Transverse colon (tissue), 4 donors: ENCODE measurements around the gene FNDC1.

ENCODE experiments used
- POLR2A ChIP-seq: fragments of 450-650 bp; IDR thresholded peaks from one replicate; pipeline ENCODE4 v1.6.1; 2016; ENCODE audit warnings: antibody characterized with exemption, mild to moderate bottlenecking, moderate library complexity
- POLR2AphosphoS5 ChIP-seq, 3 donors: sonication (generic); formaldehyde crosslinking; IDR thresholded peaks; one replicate each; pipeline ENCODE4 v1.6.1; 2016; ENCODE audit warnings: antibody characterized with exemption in 3 of 3
- TF ChIP-seq, protein P1 (sequence below), 5 experiments: fragments of 200-600 bp in 3 of 5; fragments of 450-650 bp in 2 of 5; sonication (generic) in 3 of 5; IDR thresholded peaks; 1 replicate in 2 of 5; 2 replicates in 3 of 5; pipeline ENCODE4 v1.5.1; 2016 to 2017; ENCODE audit warnings: antibody characterized with exemption in 5 of 5, inconsistent platforms in 3 of 5, mild to moderate bottlenecking in 2 of 5, moderate library complexity in 1 of 5

DNA sequence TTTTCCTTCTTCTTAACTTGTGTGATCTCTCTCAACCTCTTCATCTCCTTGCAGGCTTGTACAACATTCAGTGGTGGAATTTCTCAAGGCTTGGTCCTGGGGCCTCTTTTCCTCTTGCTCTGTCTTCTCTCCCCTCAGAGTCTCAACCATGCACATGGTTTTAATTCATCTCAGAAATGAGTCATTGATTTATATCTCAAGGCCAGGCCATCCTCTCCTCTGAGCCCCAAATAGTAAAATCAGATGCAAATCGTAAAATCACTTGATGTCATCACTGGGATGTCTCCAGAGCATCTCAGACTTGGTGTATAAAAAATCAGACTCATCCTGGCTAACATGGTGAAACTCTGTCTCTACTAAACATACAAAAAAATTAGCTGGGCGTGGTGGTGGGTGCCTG lies 85.0 kb downstream of the FNDC1 start:
- TF ChIP-seq POLR2A, result no peak
- TF ChIP-seq POLR2AphosphoS5 (IDR thresholded peaks at IDR 0.05), result no peak
- TF ChIP-seq, protein P1, sequence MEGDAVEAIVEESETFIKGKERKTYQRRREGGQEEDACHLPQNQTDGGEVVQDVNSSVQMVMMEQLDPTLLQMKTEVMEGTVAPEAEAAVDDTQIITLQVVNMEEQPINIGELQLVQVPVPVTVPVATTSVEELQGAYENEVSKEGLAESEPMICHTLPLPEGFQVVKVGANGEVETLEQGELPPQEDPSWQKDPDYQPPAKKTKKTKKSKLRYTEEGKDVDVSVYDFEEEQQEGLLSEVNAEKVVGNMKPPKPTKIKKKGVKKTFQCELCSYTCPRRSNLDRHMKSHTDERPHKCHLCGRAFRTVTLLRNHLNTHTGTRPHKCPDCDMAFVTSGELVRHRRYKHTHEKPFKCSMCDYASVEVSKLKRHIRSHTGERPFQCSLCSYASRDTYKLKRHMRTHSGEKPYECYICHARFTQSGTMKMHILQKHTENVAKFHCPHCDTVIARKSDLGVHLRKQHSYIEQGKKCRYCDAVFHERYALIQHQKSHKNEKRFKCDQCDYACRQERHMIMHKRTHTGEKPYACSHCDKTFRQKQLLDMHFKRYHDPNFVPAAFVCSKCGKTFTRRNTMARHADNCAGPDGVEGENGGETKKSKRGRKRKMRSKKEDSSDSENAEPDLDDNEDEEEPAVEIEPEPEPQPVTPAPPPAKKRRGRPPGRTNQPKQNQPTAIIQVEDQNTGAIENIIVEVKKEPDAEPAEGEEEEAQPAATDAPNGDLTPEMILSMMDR (IDR thresholded peaks at IDR 0.05), result no peak
